Measurements from ENCODE around the gene SPATA3.
"Not testable (repeated sequence)": the region's sequence is repeated elsewhere in the genome, so short reads cannot be mapped to it uniquely, and the experiment has no call there.

SPATA3 gene

DNA sequence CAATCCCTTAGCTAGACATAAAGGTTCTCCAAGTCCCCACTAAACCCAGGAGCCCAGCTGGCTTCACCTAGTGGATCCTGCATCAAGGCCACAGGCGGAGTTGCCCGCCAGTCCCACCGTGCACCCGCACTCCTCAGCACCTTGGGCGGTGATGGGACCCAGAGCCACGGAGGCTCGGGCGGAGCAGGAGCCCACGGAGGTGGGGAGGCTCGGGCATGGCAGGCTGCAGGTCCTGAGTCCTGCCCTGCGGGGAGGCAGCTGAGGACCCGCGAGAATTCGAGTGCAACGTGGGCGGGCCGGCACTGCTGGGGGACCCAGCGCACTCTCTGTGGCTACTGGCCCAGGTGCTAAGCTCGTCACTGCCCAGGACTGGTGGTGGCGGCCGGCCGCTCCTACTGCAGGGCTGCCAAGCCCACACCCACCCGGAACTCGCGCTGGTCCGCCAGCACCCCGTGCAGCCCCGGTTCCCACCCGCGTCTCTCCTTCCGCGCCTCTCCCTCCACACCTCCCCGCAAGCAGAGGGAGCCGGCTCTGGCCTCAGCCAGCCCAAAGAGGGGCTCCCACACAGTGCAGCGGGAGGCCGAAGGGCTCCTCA lies 31.7 kb upstream of the SPATA3 start:
- H3K4me3 ChIP-seq (ENCODE audit: low read length): no peak overlapping the region
- DNase-seq (ENCODE audit: low read depth, low spot score): no peak

DNA sequence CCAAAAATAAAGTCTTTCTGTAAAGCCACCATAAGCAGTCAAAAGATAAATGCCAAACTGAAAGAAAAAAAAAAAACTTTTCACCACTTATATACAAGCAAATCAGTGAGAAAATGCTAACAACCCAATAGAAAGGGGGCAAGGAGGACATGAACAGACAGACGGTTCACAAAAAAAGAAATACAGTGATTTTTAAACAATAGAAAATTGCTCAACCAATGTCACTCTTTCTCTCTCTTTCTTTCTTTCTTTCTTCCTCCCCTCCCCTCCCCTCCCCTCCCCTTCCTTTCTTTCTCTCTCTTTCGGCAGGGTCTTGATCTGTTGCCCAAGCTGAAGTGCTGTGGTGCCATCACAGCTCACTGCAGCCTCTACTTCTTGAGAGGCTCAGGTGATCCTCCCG lies 28.8 kb upstream of the SPATA3 start:
- DNase-seq (ENCODE audit: low read depth, low spot score): no peak
- no peak overlapping the region for H3K4me3 ChIP-seq (ENCODE audit: low read length)

DNA sequence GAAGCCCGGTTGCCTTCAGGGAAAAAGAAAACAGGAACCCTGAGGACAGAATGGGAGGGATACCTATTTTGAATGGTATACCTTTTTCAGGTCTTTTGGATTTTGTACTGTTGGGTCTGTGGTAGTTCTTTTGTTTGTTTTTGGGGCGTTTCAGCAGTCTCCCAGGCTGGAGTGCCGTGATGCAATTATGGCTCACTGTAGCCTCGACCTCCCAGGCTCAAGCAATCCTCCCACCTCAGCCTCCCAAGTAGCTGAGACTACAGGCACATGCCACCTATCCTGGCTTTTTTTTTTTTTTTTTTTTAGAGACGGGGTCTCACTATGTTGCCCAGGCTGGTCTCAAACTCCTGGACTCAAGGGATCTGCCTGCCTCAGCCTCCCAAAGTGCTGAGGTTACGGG lies 27.6 kb upstream of the SPATA3 start:
- DNase-seq (ENCODE audit: low read depth, low spot score); H3K4me3 ChIP-seq (ENCODE audit: low read length): not testable (repeated sequence)

DNA sequence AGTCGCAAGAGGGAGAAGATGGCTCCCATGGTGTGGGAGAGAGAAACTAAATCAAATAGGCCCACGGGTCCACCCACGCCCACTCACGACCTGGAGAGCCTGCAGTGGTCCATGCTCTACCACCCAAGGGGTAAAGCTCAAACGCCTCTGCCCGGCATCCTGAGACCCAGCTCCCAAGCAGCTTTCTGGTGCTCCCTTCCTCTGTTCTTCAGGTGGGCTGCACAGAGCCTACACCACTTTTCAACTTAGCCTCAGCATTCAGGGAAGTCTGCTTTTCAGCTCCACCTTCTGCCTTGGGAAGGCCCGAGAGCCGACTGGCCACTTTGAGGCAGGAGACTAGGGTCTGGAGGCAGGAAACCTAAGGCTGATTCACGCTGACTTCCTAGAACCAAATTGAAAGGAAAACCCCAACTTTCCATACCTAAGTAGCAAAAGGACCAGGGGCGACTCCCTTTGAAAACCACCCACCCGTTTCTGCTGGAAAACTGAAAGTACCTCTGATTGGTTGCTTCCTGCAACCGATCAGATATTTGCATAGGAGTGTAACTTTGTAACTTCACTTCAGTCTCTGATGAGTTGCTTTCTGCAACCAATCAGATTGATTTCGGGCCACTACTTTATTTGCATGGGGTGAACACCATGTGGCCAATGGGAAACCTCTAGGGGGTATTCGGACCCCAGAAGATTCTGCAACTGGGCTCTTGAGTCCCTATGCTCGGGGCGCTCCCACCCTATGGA lies 26.8 kb upstream of the SPATA3 start:
- no peak overlapping the region for H3K4me3 ChIP-seq (ENCODE audit: low read length)
- no peak for DNase-seq (ENCODE audit: low read depth, low spot score)

DNA sequence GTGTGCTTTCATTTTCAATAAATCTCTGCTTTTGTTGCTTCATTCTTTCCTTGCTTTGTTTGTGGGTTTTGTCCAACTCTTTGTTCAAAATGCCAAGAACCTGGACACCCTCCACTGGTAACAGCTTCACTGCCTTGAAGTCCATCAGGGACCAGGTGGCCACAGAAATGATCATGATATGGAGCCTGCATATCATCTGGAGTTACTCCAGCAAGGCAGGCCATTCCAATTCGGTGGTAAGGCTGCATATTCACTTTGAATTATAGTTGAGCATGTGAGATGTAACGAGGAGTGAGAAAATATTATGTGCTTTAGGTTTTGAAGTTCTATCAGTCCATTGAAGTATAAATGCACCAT lies 26.3 kb upstream of the SPATA3 start:
- no peak for DNase-seq (ENCODE audit: low read depth, low spot score)
- no peak overlapping the region for H3K4me3 ChIP-seq (ENCODE audit: low read length)

DNA sequence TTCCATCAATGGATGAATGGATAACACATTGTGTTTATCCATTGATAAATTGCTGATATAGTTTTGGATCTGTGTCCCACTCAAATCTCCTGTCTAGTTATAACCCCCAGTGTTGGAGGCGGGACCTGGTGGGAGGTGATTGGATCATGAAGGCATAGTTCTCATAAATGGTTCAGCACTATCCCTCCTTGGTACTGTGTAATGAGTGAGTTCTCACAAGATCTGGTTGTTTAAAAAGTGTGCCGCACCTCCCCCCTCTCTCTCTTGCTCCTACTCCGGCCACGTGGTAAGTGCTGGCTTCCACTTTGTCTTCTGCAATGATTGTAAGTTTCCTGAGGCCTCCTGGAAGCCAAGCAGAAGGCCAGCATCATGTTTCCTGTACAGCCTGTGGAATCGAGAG lies 23.9 kb upstream of the SPATA3 start:
- no peak overlapping the region for H3K4me3 ChIP-seq (ENCODE audit: low read length)
- no peak for DNase-seq (ENCODE audit: low read depth, low spot score)

DNA sequence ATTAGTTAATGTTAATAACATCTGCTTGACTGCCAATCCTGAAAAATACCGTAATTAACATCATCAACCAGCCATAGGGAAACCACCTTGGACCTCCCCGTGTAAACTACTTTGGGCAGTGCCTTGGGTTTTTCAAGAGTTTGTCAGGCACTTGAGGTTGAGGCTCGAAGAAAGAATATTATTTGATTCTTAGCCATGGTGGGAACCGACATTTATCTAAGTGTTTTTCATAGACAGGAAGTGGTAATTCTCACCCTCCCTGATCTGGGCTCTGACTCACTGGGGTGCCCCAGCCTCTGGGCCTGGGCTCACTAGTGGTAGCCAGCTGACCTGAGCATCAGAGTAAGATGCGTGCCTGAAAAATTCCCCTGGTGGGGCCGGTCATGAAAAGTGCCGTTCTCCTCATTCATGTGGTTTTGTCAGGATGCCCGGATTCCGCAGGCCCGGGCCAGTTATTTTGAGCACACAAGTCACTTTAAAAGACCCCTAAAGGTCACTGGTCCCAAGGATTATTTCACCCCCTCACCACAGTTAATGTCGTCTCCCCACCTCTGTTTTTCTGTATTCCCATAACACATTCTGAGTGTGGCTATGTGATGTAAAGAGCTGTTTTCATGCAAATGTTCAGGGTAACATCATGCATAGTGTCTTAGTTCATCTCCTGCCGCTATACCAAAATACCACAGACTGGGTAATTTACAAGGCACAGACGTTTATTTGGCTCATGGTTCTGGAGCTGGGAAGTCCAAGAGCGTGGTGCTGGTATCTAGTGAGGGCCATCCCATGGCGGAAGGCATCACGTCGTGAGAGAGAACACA lies 21.6 kb upstream of the SPATA3 start:
- DNase-seq (ENCODE audit: low read depth, low spot score): peak; percentile 44
- H3K4me3 ChIP-seq (ENCODE audit: low read length): no peak overlapping the region

DNA sequence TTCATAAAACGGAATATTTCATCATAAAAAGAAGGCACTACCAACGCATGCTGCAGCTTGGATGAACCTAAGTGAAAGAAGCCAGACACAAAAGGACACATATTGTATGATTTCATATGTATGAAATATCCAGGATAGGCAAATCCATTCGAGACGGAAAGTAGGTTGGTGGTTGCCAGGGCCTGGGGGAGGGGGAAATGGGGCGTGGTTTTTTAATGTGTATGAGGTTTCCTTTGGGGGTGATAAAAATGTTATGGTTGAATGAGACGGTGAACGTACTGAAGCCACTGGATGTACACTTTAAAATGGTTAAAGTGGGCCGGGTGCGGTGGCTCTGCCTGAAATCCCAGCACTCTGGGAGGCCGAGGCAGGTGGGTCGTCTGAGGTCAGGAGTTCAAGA lies 20.0 kb upstream of the SPATA3 start:
- no peak for DNase-seq (ENCODE audit: low read depth, low spot score)
- H3K4me3 ChIP-seq (ENCODE audit: low read length): no peak overlapping the region

DNA sequence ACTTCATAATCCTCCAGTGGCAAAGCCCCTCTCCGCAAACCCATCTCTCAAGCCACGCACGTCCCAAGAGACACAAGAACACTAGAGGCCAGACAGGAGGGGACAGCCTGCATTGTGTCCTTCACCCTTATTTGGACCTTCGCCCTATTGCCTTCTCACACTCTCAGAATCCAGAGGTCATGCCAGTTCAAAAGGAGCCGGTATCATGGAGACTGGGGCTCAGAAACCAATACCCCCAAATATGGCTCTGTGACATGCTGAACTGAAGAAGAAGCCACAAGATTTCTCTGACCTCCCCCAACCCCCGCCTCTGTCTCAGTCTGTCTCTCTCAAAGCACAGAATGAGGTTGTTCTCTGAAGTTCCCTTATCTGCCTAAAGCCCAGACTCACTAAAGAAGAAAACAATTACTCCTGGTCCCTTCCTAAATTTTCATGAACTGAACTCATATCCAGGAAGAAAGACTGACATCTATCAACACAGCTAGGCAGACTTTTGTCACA lies 19.2 kb upstream of the SPATA3 start:
- no peak for DNase-seq (ENCODE audit: low read depth, low spot score)
- H3K4me3 ChIP-seq (ENCODE audit: low read length): no peak overlapping the region

DNA sequence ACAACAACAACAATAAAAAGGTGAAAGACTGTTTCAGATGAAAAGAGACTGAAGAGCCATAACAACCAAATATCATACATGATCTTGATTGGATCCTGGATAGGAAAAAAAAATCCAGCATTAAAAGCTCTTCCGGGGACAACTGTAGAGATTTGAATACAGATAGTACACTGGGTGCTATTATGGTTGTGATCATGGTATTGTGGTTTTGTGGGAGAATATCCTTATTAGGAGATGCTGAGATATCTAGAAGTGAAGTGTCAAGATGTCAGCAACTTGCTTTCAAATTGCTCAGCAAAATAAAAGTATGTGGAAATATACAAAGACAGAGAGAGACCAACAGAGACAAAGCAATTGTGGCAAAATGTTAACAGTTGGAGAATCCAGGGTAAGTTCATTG lies 15.5 kb upstream of the SPATA3 start:
- H3K4me3 ChIP-seq (ENCODE audit: low read length): no peak overlapping the region
- DNase-seq (ENCODE audit: low read depth, low spot score): peak; percentile 43

DNA sequence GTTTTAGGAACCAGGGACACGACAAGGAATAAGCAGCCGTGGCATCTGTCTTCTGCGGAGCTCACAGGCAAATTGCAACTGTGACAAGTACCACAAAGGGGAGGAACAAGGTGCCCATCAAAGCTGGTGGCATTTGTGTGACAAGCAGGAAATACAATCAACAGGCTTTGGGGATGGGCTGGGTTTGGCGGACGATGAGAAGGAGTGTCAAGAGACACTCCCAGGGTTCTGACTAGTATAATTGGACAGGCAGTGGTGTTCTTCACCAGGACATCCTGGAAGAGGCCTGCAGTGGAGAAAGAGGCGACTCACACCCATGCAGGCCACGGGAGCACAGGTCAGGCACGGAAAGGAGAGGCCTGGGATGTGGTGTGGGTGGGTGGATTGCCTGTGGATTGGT lies 14.2 kb upstream of the SPATA3 start:
- peak overlapping the region; percentile 11 for H3K4me3 ChIP-seq (ENCODE audit: low read length)

DNA sequence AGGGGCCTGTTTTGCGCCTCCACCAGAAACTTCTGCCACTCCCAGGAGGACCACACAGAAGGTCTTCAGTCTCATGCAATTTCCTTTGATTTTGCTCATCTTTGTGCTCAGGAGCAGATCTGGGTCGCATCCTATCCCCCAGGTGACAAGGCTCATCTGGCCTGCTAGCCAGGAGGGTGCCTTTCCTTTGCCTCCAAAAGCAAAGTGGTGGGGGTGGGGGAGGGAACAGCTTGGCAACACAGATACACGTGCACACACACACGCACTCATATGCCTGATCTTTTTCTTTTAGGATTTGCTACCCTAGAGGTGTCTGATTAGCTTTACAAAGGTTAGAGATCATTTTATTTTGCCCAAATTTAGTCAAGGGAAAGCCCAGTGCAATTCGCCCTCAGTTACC lies 13.8 kb upstream of the SPATA3 start:
- H3K4me3 ChIP-seq (ENCODE audit: low read length): peak overlapping the region; percentile 11; the same call in 1 of the 2 replicates
- DNase-seq (ENCODE audit: low read depth, low spot score): no peak

More for the DNA sequence above, 14.2 kb upstream of the SPATA3 start:
- DNase-seq (ENCODE audit: low read depth, low spot score): peak; percentile 83

DNA sequence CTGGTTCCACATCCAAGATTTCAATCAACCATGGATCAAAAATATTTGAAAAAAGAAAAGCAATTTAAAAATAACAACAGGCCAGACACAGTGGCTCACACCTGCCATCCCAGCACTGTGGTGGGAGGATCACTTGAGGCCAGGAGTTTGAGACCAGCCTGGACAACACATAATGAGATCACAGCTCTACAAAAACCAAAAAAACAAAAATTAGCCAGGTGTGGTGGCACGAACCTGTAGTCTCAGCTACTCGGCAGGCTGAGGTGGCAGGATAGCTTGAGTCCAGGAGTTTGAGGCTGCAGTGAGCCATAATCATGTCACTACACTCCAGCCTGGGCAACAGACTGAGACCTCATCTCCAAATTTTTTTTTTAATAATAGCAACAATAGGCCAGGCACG lies 13.4 kb upstream of the SPATA3 start:
- no peak overlapping the region for H3K4me3 ChIP-seq (ENCODE audit: low read length)
- DNase-seq (ENCODE audit: low read depth, low spot score): no peak

DNA sequence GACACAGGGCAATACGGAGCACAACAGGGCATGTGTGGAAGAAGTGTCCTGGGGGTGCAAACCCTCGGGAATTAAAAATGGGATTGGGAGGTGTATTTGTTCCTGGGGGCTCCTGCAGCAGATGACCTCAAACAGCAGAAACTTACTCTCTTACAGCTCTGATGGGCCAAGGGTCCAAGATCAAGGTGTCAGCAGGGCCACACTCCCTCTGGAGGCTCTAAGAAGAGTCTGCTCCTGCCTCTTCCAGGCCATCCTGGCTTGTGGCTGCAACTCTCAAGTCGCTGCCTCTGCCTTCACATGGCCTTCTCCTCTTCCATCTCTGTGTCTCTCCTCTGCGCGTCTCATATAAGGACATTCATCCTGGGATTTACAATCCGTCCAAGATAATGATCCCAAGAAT lies 12.4 kb upstream of the SPATA3 start:
- H3K4me3 ChIP-seq (ENCODE audit: low read length): no peak overlapping the region
- DNase-seq (ENCODE audit: low read depth, low spot score): no peak

DNA sequence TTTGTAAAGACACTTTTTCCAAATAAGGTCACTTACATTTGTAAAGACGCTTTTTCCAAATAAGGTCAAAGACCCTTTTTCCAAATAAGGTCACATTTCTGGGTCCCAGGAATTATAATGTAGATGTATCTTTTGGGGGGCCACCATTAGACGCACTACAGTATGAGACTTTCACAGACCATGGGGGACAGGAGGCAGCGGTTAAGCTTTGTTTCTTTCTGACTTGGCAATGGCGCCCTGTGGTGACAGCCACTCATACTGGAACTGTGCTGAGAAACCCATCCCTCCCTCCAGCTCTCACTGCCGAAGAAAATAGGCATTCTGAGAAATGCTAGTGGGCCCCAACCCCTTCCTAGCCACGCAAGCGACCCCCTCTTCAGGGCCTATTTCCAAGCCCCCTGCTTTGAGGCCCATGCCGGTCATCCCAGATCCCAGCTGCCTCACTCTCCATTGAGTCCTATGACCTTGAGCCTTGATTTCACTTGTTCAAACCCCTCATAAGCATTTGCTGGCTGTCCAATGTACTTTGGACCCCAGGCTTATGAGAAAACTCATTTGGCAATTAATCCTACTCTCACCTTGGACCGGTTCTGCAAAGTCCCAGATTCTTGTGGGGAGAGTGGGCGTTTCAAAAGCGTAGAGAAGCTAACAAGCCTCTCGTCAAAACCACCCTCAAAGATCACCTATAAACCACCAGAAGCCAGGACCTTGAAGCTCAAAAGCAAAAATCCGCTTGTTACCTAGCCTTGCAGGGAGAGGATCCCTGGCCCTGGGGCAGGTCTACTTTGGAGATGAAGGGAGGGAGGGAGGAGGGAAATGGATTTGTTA lies 11.3 kb upstream of the SPATA3 start:
- no peak for DNase-seq (ENCODE audit: low read depth, low spot score)
- H3K4me3 ChIP-seq (ENCODE audit: low read length): no peak overlapping the region

DNA sequence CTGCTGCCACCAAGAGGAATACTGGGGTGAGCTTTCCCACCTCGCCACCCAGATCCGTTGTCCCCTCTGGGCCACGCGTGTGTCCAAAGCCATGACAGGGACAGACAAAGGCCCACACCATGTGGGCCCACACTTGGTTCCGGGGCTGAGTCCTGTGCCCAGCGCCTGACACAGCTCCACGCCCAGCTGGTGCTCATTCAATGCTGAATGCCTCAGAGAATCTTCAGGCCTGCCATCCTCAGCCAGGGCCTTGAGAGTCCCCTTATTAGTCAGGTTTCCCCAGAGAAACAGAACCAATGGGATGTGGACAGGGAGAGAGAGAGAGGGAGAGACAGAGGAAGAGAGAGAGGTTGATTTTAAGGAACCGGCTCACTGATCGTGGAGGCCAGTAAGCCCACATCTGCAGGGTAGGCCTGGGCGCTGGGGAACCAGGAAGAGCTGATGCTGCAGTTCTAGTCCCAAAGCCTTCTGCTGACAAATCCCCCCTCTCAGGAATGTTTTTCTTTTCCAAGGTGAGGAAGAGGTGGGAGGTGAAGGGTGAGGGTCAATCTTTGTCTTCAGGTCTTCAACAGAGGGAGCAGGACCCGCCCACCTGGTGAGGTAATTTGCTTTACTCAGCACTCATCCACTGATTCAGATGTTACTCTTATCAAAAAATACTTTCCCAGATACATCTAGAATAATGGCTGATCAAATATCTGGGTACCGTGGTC lies 10.2 kb upstream of the SPATA3 start:
- H3K4me3 ChIP-seq (ENCODE audit: low read length): no peak overlapping the region
- no peak for DNase-seq (ENCODE audit: low read depth, low spot score)

DNA sequence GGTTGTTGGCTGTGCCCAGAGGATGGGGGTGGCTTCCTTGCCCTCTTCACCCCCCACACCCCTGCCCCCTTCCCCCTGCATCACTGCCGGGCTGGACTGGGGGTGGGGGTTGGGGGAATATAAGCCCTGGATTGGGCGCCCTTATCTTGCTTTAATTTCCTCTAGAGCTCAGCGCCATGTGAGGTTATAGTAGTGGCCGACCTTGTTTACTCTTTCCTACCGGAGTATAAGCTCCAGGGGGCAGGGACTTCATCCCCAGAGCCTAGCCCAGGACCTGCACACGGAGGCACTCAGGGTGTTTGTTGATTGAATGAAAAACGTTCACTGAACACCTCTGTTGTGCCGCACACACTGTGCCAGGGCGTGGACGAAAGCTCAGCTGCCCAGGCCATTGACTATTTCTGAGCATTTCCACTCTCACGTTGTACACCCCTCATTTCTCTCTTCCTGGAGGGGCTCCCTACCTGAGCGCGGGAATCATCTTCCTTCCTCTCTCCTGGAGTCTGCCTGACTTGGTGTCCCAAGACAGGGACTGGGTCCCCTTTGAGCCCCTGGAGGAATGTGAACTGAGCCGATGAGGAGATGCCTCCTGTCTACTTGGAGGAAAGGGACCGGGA lies 9.3 kb upstream of the SPATA3 start:
- no peak overlapping the region for H3K4me3 ChIP-seq (ENCODE audit: low read length)
- DNase-seq (ENCODE audit: low read depth, low spot score): no peak

Measured in Jurkat, Clone E6-1 (cell line).